Dendritic cell treated with granulocyte-macrophage colony-stimulating factor and Interleukin-4, amounts not matched to agents 40 ng/mL and 50 ng/mL, for 4 days (primary cell): Measurements from ENCODE around the gene PTS.

Experiments used
- H3K27ac Mint-ChIP-seq: one replicate; pipeline ENCODE4 v1.8.0; 2022; ENCODE audit warnings: mild to moderate bottlenecking, mixed read lengths
- H3K27me3 Mint-ChIP-seq: one replicate; pipeline ENCODE4 v1.8.0; 2022; ENCODE audit warnings: mild to moderate bottlenecking, mixed read lengths
- H3K36me3 Mint-ChIP-seq: one replicate; pipeline ENCODE4 v1.8.0; 2022; ENCODE audit warnings: low read depth, mixed read lengths
- H3K4me1 Mint-ChIP-seq: one replicate; pipeline ENCODE4 v1.8.0; 2022; ENCODE audit warnings: low read depth, mixed read lengths
- H3K4me3 Mint-ChIP-seq: one replicate; pipeline ENCODE4 v1.8.0; 2022; ENCODE audit warnings: mild to moderate bottlenecking, moderate library complexity, mixed read lengths
- H3K9me3 Mint-ChIP-seq: one replicate; pipeline ENCODE4 v1.8.0; 2022; ENCODE audit warnings: mixed read lengths
- intact Hi-C: fragments of 100-400 bp; cut with micrococcal nuclease; formaldehyde crosslinking; loops from one replicate; pipeline ENCODE4 v1.15.0; 2022

The PTS gene

DNA sequence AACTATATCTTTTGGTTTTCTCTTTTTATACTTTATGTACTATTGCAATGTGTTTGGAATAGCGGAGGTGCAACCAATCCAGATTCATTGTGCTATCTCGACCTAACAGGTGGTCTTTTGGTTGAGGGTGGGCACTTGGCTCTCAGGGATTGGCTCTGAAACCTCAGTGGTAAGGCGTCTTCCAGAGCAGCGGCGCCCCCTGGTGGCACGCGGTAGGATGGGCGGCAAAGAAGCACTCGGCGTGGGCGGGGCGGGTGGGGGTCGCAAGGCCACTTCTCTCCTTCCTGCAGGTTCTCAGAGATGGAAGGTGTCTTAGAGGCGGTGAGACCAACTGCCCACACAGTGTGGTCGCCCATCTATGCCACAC, 53.7 kb downstream of the PTS start:
- no peaks in the 10 kb centered on the region for H3K36me3 Mint-ChIP-seq
- intact Hi-C loops, result loop anchor here (1.0 to 5.0 kb wide), 3 partner anchors 61 to 341 kb away; no protein-coding TSS in a partner anchor
- peak overlapping the region; percentile 66 for H3K27ac Mint-ChIP-seq
- H3K27me3 Mint-ChIP-seq, result peaks cover 2% of the 10 kb centered on the region
- H3K9me3 Mint-ChIP-seq, result no peaks in the 10 kb centered on the region
- peaks cover 26% of the 10 kb centered on the region for H3K4me1 Mint-ChIP-seq
- H3K4me3 Mint-ChIP-seq, result peak overlapping the region; percentile 82

DNA sequence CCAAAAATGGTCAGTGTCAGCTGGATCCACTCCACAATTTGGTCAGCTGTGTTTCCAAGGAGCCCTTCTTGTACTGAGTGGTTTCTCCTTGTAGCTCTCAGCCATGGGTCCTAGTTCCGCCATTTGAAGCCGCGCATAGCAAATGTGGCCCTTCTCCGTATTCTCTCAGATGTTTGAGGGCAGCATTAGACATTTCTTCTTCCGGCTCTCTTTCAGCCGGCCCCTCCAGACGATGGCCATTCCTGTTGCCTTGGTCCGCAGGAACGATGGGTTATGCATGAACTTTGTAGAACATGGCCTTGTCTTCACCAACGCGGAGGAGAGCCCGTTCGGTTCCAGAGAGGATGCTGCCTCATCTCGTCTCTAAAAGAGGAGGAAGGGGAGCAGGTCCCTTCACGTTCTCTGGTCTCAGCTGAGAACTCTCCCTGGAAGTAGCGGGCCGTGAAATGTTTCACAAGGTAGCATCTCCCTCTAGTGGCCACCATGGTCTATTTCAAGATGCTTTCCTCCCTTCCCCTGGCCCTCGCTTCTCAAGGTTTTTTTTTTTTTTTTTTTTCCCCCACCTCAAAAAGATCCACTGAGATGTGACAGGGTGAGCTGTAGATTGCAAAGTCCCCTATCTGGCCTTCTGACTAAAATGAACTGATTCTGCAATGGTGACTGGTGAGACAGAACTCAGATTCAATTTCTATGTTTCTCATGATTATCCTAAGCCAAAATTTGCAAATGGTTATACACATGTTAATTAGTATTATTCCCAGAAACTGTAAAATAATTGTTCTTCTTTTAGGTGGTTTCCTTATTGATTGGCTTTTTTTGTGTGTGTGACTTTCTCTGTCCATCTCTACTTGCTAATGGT, 54.3 kb downstream of the PTS start:
- H3K4me3 Mint-ChIP-seq, result peak overlapping the region; percentile 82
- peak overlapping the region; percentile 66 for H3K27ac Mint-ChIP-seq
- peaks cover 2% of the 10 kb centered on the region for H3K27me3 Mint-ChIP-seq
- intact Hi-C loops, result loop anchor here (1.0 to 5.0 kb wide), 3 partner anchors 61 to 342 kb away; no protein-coding TSS in a partner anchor
- no peaks in the 10 kb centered on the region for H3K9me3 Mint-ChIP-seq
- H3K36me3 Mint-ChIP-seq, result no peaks in the 10 kb centered on the region
- peaks cover 32% of the 10 kb centered on the region for H3K4me1 Mint-ChIP-seq

DNA sequence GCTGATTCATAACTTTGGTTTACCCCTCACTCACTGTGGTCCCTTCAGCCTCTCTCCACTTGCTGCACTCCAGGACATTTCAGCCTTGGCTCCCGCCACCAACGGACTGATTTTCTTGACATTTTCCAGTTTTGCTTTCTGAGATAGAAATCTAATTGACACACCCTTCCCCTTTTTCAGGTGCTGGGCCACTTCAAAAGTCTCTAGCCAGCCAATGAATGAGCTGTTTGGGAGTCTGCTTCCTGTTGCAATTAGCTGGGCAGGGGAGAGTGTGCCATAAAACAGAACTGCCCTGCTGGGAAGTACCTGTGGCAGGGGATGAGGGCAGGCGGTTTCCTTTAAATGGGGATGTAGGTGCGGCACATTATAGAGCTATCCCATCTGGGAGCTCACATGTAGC, 55.5 kb downstream of the PTS start:
- H3K9me3 Mint-ChIP-seq, result no peaks in the 10 kb centered on the region
- intact Hi-C loops, result loop anchor here (2.0 to 5.0 kb wide), 2 partner anchors 169 to 343 kb away; no protein-coding TSS in a partner anchor
- peaks cover 2% of the 10 kb centered on the region for H3K27me3 Mint-ChIP-seq
- H3K4me1 Mint-ChIP-seq, result peaks cover 36% of the 10 kb centered on the region
- H3K36me3 Mint-ChIP-seq, result no peaks in the 10 kb centered on the region
- peak overlapping the region; percentile 9 for H3K27ac Mint-ChIP-seq
- no peak overlapping the region for H3K4me3 Mint-ChIP-seq
